ENCODE data around the gene SYT1. TPM values are rescaled to one million over a fixed set of nuclear protein-coding genes. Genes with fewer than 3 reads are reported as not detected.

SYT1 gene
- total and polyA plus RNA-seq, 4 donors, result 0.53 to 0.84 (median 0.64) TPM

GRCh38 chr12:79455286-79455685, 590.7 kb downstream of the SYT1 start:
- Histone ChIP-seq H3K9ac (ENCODE audit: low read depth in 1 of 2, low read length in 2 of 2) (no peak overlapping the region), H3K4me1 (ENCODE audit: control insufficient read depth in 4 of 4, insufficient read depth in 4 of 4, low read length in 3 of 4) (no peaks in the 10 kb centered on the region), H3K9me3 (ENCODE audit: control insufficient read depth in 4 of 4, low read length in 3 of 4) (no peaks in the 10 kb centered on the region), H3K4me3 (ENCODE audit: low read depth in 1 of 3, low read length in 3 of 3) (no peak overlapping the region), H3K27ac (ENCODE audit: low read depth in 1 of 2, low read length in 2 of 2) (no peak overlapping the region), H3K36me3 (ENCODE audit: control insufficient read depth in 4 of 4, insufficient read depth in 3 of 4, low read depth in 1 of 4, low read length in 3 of 4) (no peaks in the 10 kb centered on the region), H3K27me3 (ENCODE audit: control insufficient read depth in 4 of 4, insufficient read depth in 4 of 4, low read length in 3 of 4) (no peaks in the 10 kb centered on the region)
- no peak for TF ChIP-seq RAD21 (IDR thresholded peaks at IDR 0.05)
- TF ChIP-seq FOXA1 (IDR thresholded peaks at IDR 0.05), result no peak
- no peak for TF ChIP-seq HNF4A (conservative IDR thresholded peaks at IDR 0.05)
- no peak for TF ChIP-seq JUND (IDR thresholded peaks at IDR 0.05)
- no peak for TF ChIP-seq ATF3 (IDR thresholded peaks at IDR 0.05)
- TF ChIP-seq ZBTB33 (IDR thresholded peaks at IDR 0.05), result no peak
- TF ChIP-seq FOXA2 (IDR thresholded peaks at IDR 0.05), result no peak
- TF ChIP-seq SP1 (IDR thresholded peaks at IDR 0.05), result no peak
- TF ChIP-seq REST (IDR thresholded peaks at IDR 0.05), result no peak
- no peak for TF ChIP-seq NR2F2 (IDR thresholded peaks at IDR 0.05)
- no peak for TF ChIP-seq RXRA (IDR thresholded peaks at IDR 0.05)
- DNase-seq (ENCODE audit: low spot score), result no peak
- WGBS, result 70% methylated on average over 2 of the region's 2 CpGs

GRCh38 chr12:79482323-79482722, 617.7 kb downstream of the SYT1 start:
- H3K9me3 ChIP-seq (ENCODE audit: control insufficient read depth in 4 of 4, low read length in 3 of 4), result no peaks in the 10 kb centered on the region
- no peak overlapping the region for H3K27ac ChIP-seq (ENCODE audit: low read depth in 1 of 2, low read length in 2 of 2)
- H3K36me3 ChIP-seq (ENCODE audit: control insufficient read depth in 4 of 4, insufficient read depth in 3 of 4, low read depth in 1 of 4, low read length in 3 of 4), result no peaks in the 10 kb centered on the region
- 46% methylated on average over 4 of the region's 4 CpGs for WGBS
- no peak for DNase-seq (ENCODE audit: low spot score)
- TF ChIP-seq REST (IDR thresholded peaks at IDR 0.05) (no peak), NR2F2 (IDR thresholded peaks at IDR 0.05) (no peak), ZBTB33 (IDR thresholded peaks at IDR 0.05) (no peak)
- no peaks in the 10 kb centered on the region for H3K4me1 ChIP-seq (ENCODE audit: control insufficient read depth in 4 of 4, insufficient read depth in 4 of 4, low read length in 3 of 4)
- no peak overlapping the region for H3K4me3 ChIP-seq (ENCODE audit: low read depth in 1 of 3, low read length in 3 of 3)
- no peaks in the 10 kb centered on the region for H3K27me3 ChIP-seq (ENCODE audit: control insufficient read depth in 4 of 4, insufficient read depth in 4 of 4, low read length in 3 of 4)
- no peak overlapping the region for H3K9ac ChIP-seq (ENCODE audit: low read depth in 1 of 2, low read length in 2 of 2)

Data from liver (tissue), 9 donors.